Neural cell (in vitro differentiated cells): Measurements from ENCODE around the gene ZCCHC3.

Experiments
- EP300 ChIP-seq: fragments of 450-650 bp; conservative IDR thresholded peaks from 2 replicates; pipeline ENCODE4 v1.6.1; 2014; ENCODE audit warnings: antibody characterized with exemption, mild to moderate bottlenecking, moderate library complexity; ENCODE audit not compliant: poor library complexity, severe bottlenecking
- TF ChIP-seq, protein P1 (sequence below): fragments of 450-650 bp; IDR thresholded peaks from 2 replicates; pipeline ENCODE4 v1.5.1; 2014; ENCODE audit warnings: antibody characterized with exemption, mild to moderate bottlenecking, moderate library complexity; ENCODE audit not compliant: poor library complexity, severe bottlenecking

DNA sequence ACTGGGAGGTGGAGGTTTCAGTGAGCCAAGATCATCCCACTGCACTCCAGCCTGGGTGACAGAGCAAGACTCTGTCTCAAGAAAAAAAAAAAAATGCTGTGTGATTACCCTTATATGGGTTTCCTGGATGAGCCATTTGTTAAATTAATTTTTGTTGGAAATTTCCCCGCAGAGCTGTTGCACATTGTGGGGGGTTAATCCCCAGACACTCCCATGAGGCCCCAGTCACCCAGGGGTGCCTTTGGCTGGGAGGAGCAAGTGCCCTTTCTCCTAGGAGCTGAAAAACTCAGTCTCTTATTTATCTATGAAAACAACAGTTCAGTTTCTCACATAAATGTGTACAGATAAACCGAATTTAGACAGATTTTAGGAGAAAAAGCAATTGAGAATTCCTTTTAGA is 44.6 kb upstream of the ZCCHC3 start:
- no peak for TF ChIP-seq EP300
- TF ChIP-seq, protein P1, sequence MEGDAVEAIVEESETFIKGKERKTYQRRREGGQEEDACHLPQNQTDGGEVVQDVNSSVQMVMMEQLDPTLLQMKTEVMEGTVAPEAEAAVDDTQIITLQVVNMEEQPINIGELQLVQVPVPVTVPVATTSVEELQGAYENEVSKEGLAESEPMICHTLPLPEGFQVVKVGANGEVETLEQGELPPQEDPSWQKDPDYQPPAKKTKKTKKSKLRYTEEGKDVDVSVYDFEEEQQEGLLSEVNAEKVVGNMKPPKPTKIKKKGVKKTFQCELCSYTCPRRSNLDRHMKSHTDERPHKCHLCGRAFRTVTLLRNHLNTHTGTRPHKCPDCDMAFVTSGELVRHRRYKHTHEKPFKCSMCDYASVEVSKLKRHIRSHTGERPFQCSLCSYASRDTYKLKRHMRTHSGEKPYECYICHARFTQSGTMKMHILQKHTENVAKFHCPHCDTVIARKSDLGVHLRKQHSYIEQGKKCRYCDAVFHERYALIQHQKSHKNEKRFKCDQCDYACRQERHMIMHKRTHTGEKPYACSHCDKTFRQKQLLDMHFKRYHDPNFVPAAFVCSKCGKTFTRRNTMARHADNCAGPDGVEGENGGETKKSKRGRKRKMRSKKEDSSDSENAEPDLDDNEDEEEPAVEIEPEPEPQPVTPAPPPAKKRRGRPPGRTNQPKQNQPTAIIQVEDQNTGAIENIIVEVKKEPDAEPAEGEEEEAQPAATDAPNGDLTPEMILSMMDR, result no peak
